BLaER1 treated with 17β-estradiol and CSF1 and Interleukin-3, amounts not matched to agents 10 nM and 100 nM (cell line): Measurements from ENCODE around the gene TUBGCP6.

Source experiments
- H3K27ac ChIP-seq, 11 experiments: shearing (Covaris generic); formaldehyde crosslinking; 2 replicates each; pipeline ENCODE4 v1.8.1; 2022
- H3K27me3 ChIP-seq, 11 experiments: shearing (Covaris generic); formaldehyde crosslinking; 2 replicates each; pipeline ENCODE4 v1.8.1; 2022
- H3K36me3 ChIP-seq, 11 experiments: shearing (Covaris generic); formaldehyde crosslinking; 2 replicates each; pipeline ENCODE4 v1.8.1; 2022
- H3K4me1 ChIP-seq, 10 experiments: shearing (Covaris generic); formaldehyde crosslinking; 2 replicates each; pipeline ENCODE4 v1.8.1; 2022
- H3K4me2 ChIP-seq, 11 experiments: shearing (Covaris generic); formaldehyde crosslinking; 2 replicates each; pipeline ENCODE4 v1.8.1; 2022
- H3K4me3 ChIP-seq, 10 experiments: shearing (Covaris generic); formaldehyde crosslinking; 2 replicates each; pipeline ENCODE4 v1.8.1; 2022
- H3K9ac ChIP-seq, 11 experiments: shearing (Covaris generic); formaldehyde crosslinking; 2 replicates each; pipeline ENCODE4 v1.8.1; 2022
- H3K9me3 ChIP-seq, 11 experiments: shearing (Covaris generic); formaldehyde crosslinking; replicated peaks in 1 of 11; 2 replicates each; pipeline ENCODE4 v1.8.1; 2022
- H4K20me1 ChIP-seq, 11 experiments: shearing (Covaris generic); formaldehyde crosslinking; 2 replicates each; pipeline ENCODE4 v1.8.1; 2022
- Cebpa-rat ChIP-seq, 11 experiments: shearing (Covaris generic); IDR thresholded peaks; 2 replicates each; pipeline ENCODE4 v1.8.1; 2022

Gene TUBGCP6

DNA sequence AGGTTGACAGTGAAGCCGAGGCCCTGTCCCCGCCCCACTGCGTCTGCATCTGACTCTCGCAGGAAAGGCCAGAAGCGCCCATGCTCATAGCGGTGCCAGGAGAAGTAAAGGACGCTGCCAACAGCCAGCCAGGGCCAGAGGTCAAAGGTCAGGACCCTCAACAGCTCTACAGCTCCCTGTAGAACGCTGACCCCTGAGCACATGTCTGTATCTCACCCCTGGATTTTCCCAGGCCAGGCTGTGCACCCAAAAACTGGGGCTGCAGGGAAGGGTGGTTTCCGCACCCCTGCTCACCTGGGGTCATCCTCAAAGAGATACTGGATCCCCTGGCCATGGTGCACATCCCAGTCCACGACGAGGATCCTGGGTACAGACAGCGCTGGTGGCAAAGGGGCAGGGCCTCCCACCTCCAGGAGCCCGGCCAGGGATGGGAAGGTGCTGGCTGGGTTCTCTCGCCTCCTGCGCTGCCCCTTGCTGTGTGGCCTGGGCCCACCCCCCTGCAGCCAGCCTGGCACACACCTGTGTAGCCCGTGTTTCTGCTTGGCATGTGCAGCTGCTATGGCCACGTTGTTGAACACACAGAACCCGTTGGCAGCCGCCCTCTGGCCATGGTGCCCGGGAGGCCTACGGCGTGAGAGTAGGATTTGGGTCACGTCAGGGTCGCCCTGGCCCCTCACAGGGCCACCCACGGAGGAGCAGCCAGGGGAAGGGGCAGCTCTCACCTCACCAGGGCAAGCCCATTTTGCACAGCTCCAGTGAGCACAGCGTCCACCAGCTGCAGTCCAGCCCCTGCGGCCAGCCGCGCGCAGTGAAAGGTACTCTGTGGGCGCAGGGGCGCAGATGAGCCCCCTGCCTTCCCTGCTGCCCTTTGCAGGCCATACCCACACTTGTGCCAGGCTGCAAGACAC lies 4.8 kb upstream of the TUBGCP6 start:
- no peak for TF ChIP-seq Cebpa-rat (IDR thresholded peaks at IDR 0.05)

DNA sequence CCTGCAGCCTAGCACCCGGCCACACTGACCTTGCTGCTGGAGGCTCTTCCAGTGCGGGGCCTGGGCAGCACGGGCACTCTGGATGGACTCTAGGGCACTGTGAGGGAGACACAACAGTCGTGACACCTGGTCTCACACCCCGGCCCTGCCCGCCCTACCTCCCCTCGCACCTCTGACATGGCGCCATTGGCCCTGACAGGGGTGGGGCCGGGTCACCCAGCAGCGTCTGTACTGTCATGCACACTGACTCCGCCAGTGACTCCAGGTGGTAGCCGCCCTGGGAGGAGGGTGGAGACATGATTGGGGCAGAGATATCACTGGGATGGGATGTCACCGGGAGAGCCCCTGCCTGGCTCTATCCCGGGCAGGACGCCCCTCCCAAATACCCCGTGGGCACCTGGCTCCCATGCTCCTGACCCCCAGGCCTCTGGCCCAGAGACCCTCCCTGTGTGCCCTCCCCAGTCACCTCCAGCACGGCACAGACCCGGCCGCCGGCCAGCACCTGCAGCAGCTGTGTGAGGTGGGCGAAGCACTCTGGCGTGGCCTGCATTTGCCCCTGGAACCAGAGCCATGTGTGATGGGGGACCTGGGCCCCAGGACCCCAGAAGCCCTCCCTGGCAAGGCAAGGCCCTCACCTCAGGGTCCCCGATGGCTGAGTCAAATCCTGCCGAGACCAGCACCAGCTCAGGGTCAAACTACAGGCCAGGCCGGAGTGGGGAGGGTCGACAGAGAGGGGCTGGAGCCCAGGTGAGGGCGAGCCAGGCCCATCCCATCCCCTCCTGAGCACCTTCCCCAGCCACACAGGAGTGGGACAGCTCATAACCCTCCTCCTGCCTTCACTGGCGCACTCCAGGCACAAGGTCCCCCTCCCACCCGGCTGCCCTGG lies 3.6 kb upstream of the TUBGCP6 start:
- peaks cover 17 to 54% (median 32%) of the 10 kb centered on the region in 11 experiments; a peak in 21 of 22 replicates for H3K36me3 ChIP-seq
- H3K27ac ChIP-seq: peak overlapping the region in 2 of 11 experiments; percentile 38 to 40; a peak in 2 of 22 replicates
- peaks cover 5 to 79% (median 63%) of the 10 kb centered on the region in 11 experiments; a peak in 20 of 22 replicates for H4K20me1 ChIP-seq
- H3K27me3 ChIP-seq: no peaks in the 10 kb centered on the region
- no peaks in the 10 kb centered on the region for H3K9me3 ChIP-seq
- H3K4me2 ChIP-seq: peak overlapping the region; percentile 10 to 67 (median 44); a peak in 19 of 22 replicates
- H3K4me1 ChIP-seq: peaks cover 50 to 74% (median 62%) of the 10 kb centered on the region in 10 experiments
- H3K9ac ChIP-seq: peak overlapping the region in 9 of 11 experiments; percentile 2 to 56 (median 31); a peak in 10 of 22 replicates
- TF ChIP-seq Cebpa-rat (IDR thresholded peaks at IDR 0.05): no peak
- no peak overlapping the region for H3K4me3 ChIP-seq

More for the DNA sequence above, 4.8 kb upstream of the TUBGCP6 start:
- Histone ChIP-seq H3K9me3 (no peaks in the 10 kb centered on the region), H3K4me2 (peak overlapping the region; percentile 96 to 100 (median 98)), H3K36me3 (peaks cover 17 to 65% (median 39%) of the 10 kb centered on the region in 11 experiments; a peak in 21 of 22 replicates), H3K27me3 (no peaks in the 10 kb centered on the region), H4K20me1 (peaks cover 5 to 83% (median 59%) of the 10 kb centered on the region in 11 experiments; a peak in 20 of 22 replicates), H3K9ac (peak overlapping the region; percentile 82 to 90 (median 88)), H3K4me1 (peaks cover 47 to 68% (median 55%) of the 10 kb centered on the region in 10 experiments), H3K27ac (peak overlapping the region in 3 of 11 experiments; percentile 84 to 87 (median 86); a peak in 6 of 22 replicates), H3K4me3 (peak overlapping the region; percentile 72 to 88 (median 82))

DNA sequence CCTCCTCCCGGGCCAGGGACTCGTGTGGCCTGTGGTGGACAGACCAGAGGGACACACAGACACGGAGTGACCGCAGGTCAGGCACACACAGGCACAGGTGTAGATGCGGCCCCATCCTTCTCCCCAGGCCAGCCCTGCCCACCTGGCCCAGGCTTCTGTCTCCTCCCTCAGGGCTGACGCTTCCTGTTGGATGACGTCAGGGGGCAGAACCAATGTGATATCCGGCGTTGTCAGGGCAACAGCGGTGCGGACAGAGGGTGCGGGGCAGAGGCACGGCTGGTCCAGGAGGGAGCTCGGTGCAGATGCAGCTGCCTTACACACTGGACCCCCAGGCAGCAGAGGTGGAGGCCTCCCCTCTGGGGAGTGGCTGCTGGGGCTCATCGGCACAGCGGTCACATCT lies 2.9 kb upstream of the TUBGCP6 start:
- Histone ChIP-seq H3K27me3 (no peaks in the 10 kb centered on the region), H3K4me1 (peaks cover 57 to 77% (median 69%) of the 10 kb centered on the region in 10 experiments), H4K20me1 (peaks cover 5 to 82% (median 66%) of the 10 kb centered on the region in 11 experiments; a peak in 20 of 22 replicates), H3K4me3 (no peak overlapping the region), H3K27ac (peak overlapping the region in 3 of 11 experiments; percentile 20 to 40 (median 38); a peak in 3 of 22 replicates), H3K36me3 (peaks cover 12 to 48% (median 28%) of the 10 kb centered on the region in 11 experiments; a peak in 21 of 22 replicates), H3K4me2 (peak overlapping the region; percentile 10 to 67 (median 44); a peak in 20 of 22 replicates), H3K9ac (peak overlapping the region in 10 of 11 experiments; percentile 2 to 51 (median 31); a peak in 12 of 22 replicates), H3K9me3 (no peaks in the 10 kb centered on the region)
- TF ChIP-seq Cebpa-rat (IDR thresholded peaks at IDR 0.05): no peak

DNA sequence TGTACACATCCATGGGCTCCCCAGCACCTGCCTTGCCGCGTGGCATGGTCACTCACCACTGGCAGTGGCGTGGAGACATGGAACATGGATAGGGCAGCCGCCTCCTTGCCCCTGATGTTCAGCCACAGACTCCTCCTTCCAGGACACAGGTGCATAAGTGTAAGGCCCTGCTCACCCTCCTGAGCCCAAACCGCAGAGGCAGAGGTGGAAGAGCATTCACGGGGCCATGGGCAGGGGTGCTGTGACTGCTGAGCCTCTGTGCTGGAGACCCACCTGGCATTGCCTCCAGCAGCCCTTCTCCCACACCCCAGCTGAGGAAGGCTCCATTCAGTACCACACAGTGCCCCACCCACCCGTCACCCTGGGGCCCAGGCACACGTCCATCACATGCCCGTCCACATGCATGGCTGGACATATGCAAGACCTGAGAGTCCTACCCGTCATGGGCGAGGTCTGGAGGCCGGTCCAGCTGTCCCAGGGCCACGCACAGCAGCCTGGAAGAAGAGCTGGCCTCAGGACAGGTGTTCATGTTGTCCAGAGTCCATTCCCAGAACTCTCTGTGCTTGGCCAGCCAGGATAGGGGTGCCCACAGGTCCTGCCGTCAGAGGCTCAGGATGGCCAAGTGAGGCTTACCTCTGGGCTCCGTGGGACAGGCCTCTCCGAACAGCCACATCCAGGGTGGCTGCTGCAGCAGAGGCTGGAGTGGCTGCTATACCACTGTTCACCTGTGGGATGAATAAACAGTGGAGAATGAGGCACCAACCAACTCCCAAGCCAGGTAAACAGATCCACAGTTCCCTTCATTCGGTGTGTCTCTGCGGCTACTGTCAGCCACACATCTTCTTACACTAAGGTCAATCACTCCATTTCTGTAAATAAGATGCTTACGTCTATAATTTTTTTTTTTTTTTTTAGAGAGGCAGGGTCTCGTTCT lies 1.7 kb upstream of the TUBGCP6 start:
- Histone ChIP-seq H3K9ac (peak overlapping the region; percentile 83 to 95 (median 89); a peak in 21 of 22 replicates), H3K4me2 (peak overlapping the region; percentile 91 to 100 (median 98)), H3K4me1 (peaks cover 64 to 79% (median 72%) of the 10 kb centered on the region in 10 experiments), H4K20me1 (peaks cover 5 to 82% (median 66%) of the 10 kb centered on the region in 11 experiments; a peak in 19 of 22 replicates), H3K9me3 (no peaks in the 10 kb centered on the region), H3K4me3 (peak overlapping the region; percentile 79 to 95 (median 90); a peak in 18 of 20 replicates), H3K27me3 (no peaks in the 10 kb centered on the region), H3K36me3 (peaks cover 10 to 46% (median 25%) of the 10 kb centered on the region in 11 experiments; a peak in 21 of 22 replicates), H3K27ac (peak overlapping the region in 2 of 11 experiments; percentile 82 to 95; a peak in 1 of 22 replicates)
- TF ChIP-seq Cebpa-rat (IDR thresholded peaks at IDR 0.05): no peak

DNA sequence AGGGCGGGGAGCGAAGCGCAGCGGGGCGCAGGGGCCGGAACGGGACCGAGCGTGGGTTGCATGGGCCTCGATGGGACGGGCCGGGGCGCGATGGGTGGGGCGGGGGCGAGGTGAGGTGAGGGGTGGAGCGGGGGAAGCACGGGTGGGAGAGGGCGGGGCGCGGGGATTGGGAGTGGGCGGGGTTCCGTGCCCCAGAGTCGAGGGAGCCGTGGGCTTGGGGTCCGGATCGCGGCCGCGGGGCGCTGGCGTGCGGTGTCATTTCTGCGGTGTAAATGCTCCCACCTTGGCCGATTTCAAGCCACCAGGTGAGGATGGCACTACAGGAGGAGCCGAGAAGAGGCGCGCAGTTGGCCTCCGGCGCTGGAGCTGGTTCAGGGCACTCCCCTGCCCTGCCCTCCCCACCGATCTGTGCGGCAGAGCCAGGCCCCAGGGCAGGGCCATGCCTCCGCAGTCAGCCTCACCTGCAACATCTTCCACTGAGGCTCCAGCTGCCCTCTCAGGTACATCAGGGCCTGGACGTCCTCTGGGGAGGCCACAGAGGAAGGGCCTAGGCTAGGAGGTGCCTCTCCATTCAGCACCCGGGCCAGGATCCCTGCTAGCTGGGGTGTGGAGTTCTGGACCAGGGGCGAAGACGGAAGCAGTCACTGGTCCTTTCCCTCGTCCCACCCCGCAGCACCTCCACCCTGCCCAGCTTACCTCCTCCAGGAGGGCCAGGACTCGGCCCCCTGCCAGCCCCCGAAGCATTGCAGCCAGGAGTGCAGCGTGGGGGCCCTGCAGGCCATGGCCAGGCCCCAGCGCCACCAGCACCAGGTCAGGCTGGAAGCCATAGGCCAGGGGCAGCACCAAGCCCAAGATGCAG lies 620 bp upstream of the TUBGCP6 start:
- peak overlapping the region; percentile 83 to 95 (median 89) for H3K9ac ChIP-seq
- H4K20me1 ChIP-seq: peaks cover 10 to 87% (median 75%) of the 10 kb centered on the region in 11 experiments; a peak in 20 of 22 replicates
- no peak for TF ChIP-seq Cebpa-rat (IDR thresholded peaks at IDR 0.05)
- H3K4me1 ChIP-seq: peaks cover 64 to 82% (median 76%) of the 10 kb centered on the region in 10 experiments
- H3K4me3 ChIP-seq: peak overlapping the region; percentile 79 to 95 (median 90)
- peak overlapping the region; percentile 59 to 95 (median 82); a peak in 21 of 22 replicates for H3K27ac ChIP-seq
- H3K36me3 ChIP-seq: peaks cover 11 to 48% (median 28%) of the 10 kb centered on the region in 11 experiments; a peak in 21 of 22 replicates
- no peaks in the 10 kb centered on the region for H3K27me3 ChIP-seq
- peak overlapping the region; percentile 91 to 100 (median 98) for H3K4me2 ChIP-seq
- no peaks in the 10 kb centered on the region for H3K9me3 ChIP-seq

DNA sequence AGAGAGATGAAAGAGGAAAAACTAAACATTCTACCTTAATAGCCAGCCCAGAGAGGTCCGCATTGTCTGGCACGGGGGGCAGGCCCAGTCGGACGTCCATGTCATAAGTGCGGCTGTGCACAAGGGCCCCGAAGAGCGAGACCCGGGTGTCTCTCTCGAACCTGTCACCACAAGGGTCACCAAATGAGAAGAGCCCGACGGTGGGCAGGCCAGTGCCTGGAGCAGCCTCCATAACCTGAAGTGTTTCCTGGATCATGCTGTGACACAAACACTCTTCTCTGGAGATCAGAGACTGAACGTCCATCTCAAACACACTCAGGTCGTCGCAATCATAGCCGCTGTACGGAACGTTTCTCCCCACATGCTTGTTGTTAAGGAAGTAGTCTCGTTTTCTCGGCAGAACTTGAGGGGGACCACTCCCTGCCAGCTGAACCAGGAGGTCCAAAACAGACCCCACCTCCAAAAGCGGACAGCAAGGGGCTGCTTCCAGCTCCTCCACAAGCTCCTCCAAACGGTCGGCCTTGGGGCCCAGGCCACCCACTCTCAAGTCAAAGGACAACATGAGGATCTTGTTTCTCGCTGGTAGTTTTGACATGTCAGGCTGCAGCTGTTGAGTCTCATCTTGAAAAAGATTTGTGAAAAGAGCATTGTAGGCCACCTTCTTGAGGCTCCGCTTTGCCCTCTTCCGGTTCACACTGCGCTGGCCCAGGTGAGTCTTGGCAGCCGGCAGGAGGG lies 971 bp downstream of the TUBGCP6 start:
- H4K20me1 ChIP-seq: peaks cover 19 to 90% (median 80%) of the 10 kb centered on the region in 11 experiments; a peak in 20 of 22 replicates
- H3K27me3 ChIP-seq: no peaks in the 10 kb centered on the region
- H3K9me3 ChIP-seq: no peaks in the 10 kb centered on the region
- H3K4me3 ChIP-seq: peak overlapping the region; percentile 79 to 95 (median 90)
- peak overlapping the region; percentile 83 to 95 (median 89) for H3K9ac ChIP-seq
- H3K36me3 ChIP-seq: peaks cover 20 to 53% (median 43%) of the 10 kb centered on the region in 11 experiments
- no peak for TF ChIP-seq Cebpa-rat (IDR thresholded peaks at IDR 0.05)
- peaks cover 56 to 81% (median 73%) of the 10 kb centered on the region in 10 experiments for H3K4me1 ChIP-seq
- H3K4me2 ChIP-seq: peak overlapping the region; percentile 91 to 100 (median 97)
- peak overlapping the region; percentile 59 to 95 (median 82); a peak in 21 of 22 replicates for H3K27ac ChIP-seq
